GM19467 (cell line): ENCODE results near the gene TBC1D8.
A peak's percentile ranks its signal among the peaks of the same experiment; 100 is the strongest.

Experiments used
- ATAC-seq: cut with Tn5 transposase; IDR thresholded peaks from one replicate; pipeline ENCODE4 v1.9.1; 2021; ENCODE audit warnings: mild to moderate bottlenecking, moderate library complexity; ENCODE audit not compliant: unreplicated experiment

Gene TBC1D8

DNA sequence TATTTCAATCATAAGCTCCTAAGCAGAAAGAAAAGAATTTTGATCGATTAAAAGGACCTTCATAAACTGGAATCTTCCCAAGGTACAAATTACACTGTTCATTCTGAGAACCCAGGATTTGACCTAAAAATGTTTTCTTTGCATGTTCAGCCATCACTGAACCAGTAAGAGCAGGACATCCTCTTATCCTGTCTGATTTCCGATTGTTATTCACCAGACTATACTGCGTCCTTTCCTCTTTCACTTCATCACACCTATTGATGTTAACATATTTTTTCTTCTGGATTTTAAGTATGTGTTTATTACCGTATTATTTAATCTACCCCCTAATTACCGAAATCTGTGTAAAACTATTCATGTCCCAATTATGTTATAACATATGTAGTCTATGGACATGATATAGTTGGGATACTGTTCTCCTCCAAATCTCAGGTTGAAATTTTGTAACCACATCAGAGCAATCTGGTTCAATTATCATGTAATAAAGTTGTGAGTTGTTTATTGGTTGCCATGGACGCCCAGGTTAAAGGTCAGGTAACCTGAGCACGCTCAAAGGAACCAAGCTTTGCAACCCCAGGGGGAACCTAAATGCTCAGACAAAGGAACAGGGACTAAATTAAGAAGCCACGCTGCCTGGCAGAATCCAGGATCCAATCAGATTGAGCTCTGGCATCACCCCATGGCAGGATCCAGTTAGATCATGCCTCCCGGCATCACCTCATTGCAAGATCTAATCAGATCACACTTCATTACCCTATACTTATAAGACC lies 11.6 kb upstream of the TBC1D8 start:
- no peak for ATAC-seq

DNA sequence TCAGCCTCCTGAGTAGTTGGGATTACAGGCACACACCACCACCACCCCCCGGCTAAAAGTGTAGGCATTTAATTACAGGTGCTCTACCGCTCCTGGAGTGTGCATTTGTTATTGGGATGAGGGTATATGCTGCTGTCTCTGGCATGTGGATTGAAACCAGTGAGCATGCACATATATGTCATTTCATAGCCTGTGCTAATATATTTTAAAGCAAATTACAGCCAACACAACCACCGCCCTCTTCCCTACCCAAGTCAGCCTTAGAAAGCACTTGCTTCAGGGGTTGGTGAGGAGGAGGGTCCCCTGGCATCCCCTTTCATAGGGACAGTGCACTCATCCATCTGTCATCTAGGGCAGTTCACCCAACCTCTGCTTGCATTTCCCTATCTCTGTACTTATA lies 10.5 kb upstream of the TBC1D8 start:
- no peak for ATAC-seq

DNA sequence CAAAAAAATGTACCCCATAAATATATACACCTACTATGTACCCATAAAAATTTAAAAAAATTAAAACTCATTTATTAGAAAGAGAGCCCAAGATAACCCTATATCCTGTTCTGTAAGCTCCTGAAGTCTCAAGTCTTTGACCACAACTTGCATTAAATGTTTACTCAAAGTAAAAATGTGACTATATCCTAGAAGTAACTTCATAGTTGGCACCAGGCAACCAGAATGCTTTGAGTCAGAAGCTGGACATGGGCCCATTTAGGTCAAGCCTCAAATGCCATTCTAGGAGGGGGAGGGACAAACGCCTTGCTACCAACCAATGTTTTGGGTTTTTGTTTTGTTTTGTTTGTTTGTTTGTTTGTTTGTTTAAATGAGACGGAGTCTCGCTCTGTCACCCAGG lies 9.3 kb upstream of the TBC1D8 start:
- no peak for ATAC-seq

DNA sequence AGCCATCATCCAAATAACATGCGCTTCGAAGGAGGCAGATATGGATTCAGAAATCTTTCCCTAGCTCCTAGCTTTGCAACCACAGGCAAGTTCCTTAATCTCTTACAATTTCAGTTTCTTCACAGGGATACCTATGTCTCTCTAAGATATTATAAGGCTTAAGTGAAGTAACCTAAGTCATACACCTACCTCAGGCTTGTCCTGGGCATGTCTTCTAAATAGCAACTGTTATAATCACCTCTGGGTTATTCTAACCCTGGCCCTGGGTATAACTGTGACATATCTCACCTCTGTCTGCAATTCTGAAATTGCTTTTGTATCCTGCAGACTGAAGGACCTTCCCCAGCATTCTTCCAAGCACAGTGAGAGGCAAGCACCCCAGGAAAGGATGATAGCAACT lies 8.3 kb upstream of the TBC1D8 start:
- no peak for ATAC-seq

DNA sequence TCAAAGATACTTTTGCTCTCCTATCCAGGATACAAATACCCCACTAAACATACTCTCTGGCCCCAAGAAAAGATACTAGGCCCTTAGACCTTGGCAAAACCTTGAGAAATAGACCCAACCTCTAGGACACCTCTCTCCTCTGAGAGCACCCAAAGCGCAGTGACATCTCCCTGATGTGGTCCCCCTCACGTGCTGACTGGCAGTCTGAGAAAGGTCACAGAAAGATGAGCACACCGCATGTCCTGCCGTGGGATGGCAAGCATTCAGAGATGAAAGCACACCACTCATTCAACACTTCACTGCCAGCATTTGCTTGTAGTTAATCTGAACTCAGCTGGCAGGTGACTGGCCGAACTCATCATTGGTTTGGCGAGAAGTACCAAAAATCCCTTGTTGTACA lies 6.1 kb upstream of the TBC1D8 start:
- no peak for ATAC-seq

DNA sequence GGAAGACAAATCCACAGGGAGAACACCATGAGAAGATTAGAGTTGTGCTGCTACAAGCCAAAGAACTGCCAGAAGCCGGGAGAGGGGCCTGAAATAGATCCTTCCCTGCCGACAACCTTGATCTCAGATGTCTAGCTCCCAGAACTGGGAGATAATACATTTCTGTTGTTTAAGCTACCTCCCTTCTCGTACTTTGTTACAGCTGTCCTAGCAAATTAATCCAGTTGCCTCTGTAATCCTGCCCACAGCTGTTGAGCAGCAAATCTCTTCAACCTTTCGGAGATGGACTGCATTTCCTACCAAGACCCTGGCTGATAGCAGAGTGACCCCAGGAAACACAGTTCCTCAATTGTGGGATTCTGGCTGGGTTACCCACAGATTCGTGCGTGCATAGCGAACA lies 2.6 kb upstream of the TBC1D8 start:
- ATAC-seq: no peak

DNA sequence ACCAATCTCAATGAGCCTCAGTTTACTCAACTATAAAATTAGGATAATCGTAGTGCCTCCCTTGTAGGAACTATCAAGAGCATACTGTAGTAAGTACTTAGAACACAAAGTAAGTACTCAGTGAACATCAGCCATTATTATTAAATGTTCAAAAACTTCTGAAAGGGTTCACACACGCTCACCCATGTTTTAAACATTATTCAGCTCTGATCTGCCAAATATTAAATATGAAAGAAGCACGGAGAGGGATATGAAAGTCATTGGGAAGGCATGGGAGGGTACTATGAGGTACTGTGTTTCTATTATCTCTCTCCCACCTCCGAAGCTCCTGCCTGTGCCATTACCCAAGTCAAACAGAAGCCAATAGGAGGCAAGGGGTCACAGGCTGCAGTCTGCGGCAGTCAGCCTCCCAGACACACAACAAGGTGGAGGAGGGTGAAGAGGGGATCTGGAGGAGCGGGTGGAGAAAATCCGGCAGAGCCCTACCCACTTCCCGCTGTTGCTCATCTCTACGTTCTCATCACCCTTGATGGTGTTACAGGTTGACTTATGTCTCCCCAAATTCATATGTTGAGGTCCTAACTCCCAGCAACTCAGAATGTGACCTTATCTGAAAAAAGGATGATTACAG lies 2.0 kb upstream of the TBC1D8 start:
- no peak for ATAC-seq

DNA sequence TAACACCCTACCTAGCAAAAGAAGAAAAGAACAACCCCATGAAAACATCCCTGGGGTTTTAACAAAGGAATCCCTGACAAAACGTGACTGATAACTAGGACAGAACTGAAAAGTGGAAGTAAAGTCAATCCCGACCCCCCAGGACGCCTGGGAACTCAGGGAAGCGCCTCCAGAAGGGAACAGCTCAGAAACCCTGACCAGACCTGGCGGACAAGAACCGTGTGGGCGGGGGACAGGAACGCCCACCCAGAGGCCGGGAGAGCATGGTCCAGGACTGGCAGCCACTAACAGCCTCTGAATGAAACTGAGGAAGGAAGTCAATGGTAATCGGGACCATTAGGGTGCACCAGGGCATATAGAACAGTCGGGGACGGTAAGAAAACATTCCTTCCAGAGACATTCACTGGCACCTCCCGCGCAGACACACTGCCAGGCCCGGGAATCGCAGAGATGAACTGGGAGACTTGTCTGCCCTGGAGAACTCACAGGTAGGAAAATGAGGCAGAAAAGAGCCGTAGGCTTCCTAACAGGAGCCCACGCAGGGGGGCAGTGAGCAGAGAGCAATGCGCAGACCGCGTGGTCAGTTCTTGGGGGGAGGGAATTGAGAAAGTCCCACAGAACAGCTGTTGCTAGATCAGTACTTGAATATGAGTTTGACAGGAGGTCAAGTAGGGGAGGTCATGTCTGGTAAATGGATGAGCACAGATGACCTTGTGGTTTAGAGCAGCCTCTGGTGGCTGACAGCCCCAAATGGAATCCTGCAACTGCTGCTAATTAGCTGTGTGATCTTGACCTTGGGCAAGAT lies 1.3 kb upstream of the TBC1D8 start:
- ATAC-seq: peak; percentile 48

DNA sequence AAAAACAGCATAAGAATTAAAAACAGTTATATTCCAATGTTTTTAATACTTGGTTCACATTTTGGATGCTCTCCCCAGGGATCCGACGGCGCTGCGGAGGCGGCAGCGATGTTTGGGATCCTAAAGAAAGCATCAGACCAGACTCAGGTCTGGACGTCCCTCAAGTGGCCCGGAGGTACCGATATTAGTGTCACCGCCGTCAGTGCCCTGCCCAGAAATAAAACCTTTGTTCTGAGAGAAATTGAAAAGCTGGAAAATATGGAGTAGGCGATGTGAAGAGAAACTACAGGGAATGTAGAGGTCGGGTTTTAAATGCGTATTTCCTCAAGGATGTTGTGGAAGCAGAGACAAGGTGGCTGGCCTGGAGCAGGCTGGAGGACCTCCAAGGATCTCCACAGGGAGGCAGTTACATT lies 683 bp upstream of the TBC1D8 start:
- ATAC-seq: no peak

DNA sequence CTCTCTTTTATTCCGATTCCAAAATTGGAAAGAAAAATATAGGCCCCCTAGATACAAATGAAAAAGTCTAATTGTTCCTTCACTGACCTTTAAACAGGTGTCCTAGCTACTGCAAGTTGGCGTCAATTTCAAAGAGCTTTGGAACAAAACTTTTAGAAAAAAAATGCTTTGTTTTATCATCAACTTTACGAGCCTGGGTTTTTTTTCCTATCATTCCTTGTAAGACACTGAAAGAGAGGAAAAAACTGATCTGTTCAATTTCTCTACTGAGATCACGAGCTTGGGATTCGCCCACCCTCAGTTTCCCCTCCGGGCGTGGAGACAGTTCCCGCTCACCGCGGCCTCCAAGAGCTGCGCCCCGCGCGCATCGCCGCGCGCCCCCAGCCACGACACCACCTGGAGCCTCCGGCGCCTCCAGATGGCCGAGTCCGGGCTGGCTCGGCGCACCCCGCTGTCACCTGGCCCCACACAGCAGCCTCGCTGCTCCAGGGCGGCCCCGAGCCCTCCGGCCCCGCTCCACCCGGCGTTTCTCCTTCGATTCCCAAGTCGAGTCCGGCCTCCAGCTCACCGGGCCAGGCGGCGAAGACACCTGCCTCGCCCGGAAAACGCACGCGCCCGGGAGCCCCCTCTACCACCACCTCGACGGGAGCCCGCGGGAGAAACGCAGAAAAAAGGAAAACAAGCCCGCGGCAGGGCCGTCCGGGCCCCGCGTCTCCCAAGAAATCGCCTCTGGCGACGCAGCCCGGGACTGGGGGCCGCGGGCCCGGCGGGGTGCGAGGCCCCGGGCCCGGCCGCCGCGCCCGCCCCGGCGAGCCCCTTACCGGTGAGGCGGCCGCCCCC lies 656 bp downstream of the TBC1D8 start:
- no peak for ATAC-seq

DNA sequence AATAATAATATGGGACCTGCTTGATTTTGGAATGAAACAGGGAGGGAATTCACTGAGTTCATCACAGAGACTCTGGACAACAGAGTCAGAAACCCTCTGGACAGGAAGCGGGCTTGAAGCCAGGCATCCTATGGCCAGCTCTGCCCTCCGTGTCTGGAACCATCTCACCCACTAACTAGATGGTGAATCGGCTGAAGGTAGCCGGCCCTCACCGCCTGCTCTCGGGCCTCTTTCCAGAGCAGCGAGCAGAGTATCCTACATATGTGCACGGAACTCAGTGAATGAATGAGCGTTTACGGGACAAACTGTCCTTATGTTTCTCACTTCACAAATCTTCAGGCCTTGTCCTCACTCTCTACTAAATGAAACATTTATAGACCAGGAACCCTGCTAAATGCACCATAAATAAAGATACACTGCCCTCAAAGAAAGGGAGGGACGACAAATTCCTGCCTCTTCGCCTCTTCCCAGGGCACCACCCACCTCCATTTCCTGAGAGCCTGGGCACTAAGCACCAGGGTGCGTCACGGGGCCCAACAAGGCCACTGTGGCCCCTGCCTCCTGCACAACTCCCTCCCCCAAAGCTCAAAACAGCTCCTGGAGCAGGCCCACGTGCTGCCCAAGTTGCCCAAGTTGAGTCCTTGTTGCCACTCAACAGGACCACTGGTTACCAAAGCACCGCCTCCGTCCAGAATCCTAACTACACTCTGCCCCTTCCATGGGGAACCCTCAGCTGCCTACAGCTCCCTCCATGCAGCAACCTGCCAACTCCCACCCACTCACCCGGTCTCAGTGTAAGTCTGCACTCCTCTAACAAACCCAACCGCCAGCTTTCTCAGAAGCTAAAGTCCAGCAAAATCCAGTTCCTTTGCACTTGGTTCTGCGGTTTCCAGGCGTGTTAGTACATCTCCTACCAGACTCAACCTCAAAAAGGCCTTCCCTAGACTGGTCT lies 1.7 kb downstream of the TBC1D8 start:
- no peak for ATAC-seq

DNA sequence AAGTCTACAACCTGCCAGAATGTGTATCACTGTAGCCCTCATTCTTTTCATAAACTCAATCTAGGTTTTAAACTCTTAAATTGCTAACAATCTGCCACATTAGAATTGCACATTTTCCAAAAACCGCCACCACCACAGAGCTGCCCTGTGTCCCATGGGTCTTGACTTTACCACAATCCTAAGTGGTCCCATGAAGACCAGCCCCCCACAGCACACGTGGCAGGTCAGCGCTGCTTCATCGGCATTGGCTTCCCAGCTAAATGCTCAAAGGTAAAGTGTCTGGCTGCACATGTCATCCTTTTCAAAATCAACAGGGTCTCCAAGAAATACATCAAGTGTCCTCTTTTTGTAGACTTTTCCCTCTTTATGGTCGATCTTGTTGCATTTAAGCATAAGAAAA lies 2.4 kb downstream of the TBC1D8 start:
- no peak for ATAC-seq

DNA sequence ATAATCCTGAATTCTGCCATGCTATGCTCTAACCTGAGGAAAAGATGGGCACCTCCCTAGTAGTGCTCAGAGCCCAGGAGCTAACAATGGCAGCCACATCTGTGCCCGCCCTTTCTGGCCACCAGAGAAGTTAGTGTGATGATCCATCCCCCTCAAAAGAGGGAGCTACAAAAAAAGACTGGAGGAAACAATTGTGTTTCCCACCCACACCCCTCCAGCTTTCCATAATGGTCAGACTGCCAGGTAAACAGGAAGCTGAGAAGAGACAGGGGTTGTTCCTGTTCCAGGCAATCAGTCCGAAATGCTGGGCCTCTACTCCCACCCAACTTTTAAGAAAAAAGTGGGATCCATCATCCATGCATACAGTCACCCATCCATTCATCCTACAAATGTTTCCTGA lies 3.2 kb downstream of the TBC1D8 start:
- ATAC-seq: no peak

DNA sequence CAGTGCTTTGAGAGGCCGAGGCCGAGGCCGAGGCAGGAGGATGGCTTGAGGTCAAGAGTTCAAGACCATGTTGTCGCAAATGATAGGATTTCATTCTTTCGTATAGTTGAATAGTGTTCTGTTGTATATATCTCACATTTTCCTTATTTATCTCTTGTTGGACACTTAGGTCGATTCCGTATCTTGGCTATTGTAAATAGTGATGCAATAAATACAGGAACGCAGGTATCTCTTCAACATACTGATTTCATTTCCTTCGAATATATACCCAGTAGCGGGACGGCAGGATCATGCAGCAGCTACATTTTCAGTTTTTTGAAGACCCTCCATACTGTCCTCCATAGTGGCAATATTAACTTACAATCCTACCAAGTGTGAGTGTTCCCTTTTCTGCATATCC lies 4.1 kb downstream of the TBC1D8 start:
- ATAC-seq: no peak

DNA sequence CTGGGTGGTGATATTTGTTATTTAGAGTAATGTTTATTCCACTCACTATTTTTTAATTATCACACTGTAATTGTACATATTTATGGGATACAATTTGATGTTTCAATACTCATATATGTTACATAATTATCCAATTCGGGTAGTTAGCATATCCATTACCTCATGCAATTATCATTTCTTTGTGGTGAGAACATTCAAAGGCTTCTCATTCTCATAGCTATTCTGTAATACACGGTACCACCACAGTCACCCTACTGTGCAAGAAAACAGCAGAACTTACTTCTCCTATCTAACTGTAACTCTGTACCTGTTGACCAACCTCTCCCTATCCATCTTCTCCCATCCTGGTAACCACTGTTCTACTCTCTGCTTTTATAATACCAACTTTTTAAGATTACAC lies 4.6 kb downstream of the TBC1D8 start:
- no peak for ATAC-seq

DNA sequence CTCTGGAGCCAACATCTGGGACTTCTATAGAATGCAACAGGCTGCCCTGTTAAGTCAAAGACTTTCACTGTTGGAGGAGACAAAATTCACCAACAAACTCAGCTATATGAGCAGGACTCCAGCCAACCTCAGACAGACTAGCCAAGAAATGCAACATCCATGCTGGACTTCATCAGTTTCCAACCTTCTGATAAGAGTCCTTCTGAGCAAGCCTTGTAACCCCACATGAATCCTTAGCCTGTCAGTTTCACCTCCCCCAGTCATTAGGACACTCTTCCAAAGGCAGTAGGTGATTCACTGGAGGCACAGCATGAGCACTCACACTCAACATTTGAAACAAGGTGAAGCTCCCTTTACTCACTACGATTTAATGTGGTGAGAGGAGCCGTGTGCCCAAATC lies 5.8 kb downstream of the TBC1D8 start:
- no peak for ATAC-seq

DNA sequence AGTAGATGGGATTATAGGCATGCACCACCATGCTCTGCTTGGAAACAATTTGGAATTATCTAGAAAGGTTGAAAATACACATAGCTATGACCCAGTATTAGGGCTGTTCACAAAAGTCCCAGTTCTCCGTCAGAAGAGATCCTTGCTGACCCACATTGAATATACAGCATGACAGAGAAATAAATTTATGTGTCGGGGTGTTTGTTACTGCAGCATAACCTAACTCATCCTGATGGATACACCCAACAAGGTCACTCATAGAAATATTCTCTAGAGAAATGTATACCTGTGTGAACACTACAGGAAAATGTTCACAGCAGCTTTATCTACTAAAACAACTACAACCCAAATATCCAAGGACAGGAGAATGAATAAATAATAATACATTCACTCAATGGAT lies 9.0 kb downstream of the TBC1D8 start:
- ATAC-seq: no peak

DNA sequence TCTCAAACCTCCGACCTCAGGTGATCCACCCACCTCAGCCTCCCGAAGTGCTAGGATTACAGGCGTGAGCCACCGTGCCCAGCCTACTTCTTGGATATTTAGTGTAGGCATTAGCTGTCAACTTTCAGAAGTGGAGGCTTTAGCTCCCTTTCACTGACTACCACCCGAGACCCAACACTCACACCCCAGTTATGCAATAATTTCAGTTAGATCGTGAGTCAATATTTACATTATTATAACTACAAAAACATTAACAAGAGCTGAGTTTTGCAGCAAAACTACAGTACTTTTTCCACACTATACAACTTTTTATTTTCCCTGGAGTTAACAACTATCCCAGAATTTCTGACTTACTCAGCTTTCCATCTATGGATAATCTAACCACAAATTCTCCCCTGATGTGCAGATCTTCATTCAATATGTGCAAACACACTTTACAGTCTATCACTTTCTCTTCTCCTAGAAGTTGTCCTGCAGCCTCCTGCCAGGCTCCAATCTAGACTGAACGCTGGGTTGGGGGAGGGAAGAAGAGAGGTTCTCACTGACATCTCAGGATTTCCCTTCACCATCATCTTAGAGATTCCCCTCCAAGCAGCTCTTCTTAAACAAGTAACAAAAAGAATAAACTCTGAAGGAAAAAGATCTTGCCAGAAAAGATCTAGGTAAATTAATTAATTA lies 10.1 kb downstream of the TBC1D8 start:
- ATAC-seq: no peak

DNA sequence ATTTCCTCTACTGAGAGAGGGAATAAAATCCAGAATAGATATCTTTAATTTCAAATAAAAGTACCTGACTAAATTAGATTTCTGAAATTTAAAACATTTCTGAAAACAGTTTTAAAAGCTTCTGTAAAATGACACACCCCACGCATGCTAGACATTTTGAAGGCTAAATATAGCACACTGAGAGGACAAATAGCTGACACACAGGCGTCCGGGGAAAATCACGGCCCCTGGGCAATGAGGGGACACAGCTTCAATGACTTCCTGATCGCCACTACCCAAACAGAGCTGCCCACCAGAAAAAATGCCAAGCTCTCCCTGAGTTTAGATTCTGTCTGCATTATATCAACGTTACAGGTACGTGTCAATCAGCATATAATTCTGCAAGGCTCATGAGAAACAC lies 10.9 kb downstream of the TBC1D8 start:
- ATAC-seq: no peak
